H9 (cell line): ENCODE results near the gene HLA-DQA1. TPM values are rescaled to one million over a fixed set of nuclear protein-coding genes. Genes with fewer than 3 reads are reported as not detected.
"Not testable (repeated sequence)": the region's sequence is repeated elsewhere in the genome, so short reads cannot be mapped to it uniquely, and the experiment has no call there.

ENCODE experiments used
- DNase-seq: peaks from one replicate; pipeline ENCODE4 v3.0.0-alpha.2; 2017
- H2AFZ ChIP-seq: one replicate; pipeline ENCODE4 v1.6.1; 2013; ENCODE audit warnings: mild to moderate bottlenecking, low read length, control low read depth, moderate library complexity
- H2AK5ac ChIP-seq: 2 replicates; pipeline ENCODE4 v1.6.1; 2013; ENCODE audit warnings: low read length, control low read depth, mixed read lengths; ENCODE audit not compliant: insufficient read length
- H2BK120ac ChIP-seq: one replicate; pipeline ENCODE4 v1.6.1; 2013; ENCODE audit warnings: low read depth, mild to moderate bottlenecking, low read length, control low read depth, inconsistent platforms; ENCODE audit not compliant: poor library complexity, severe bottlenecking
- H2BK12ac ChIP-seq: 2 replicates; pipeline ENCODE4 v1.6.1; 2013; ENCODE audit warnings: low read length, control low read depth, mixed read lengths, low read depth; ENCODE audit not compliant: insufficient read length
- H2BK15ac ChIP-seq: 2 replicates; pipeline ENCODE4 v1.6.1; 2013; ENCODE audit warnings: low read depth, low read length, control low read depth
- H2BK20ac ChIP-seq: one replicate; pipeline ENCODE4 v1.6.1; 2013; ENCODE audit warnings: low read depth, mild to moderate bottlenecking, low read length, control low read depth, inconsistent platforms; ENCODE audit not compliant: poor library complexity, severe bottlenecking
- H2BK5ac ChIP-seq: 2 replicates; pipeline ENCODE4 v1.6.1; 2013; ENCODE audit warnings: low read length, control low read depth, mixed read lengths; ENCODE audit not compliant: insufficient read length
- H3K14ac ChIP-seq: 2 replicates; pipeline ENCODE4 v1.6.1; 2013; ENCODE audit warnings: low read length, control low read depth; ENCODE audit not compliant: insufficient read depth
- H3K18ac ChIP-seq: 2 replicates; pipeline ENCODE4 v1.6.1; 2013; ENCODE audit warnings: low read depth, mild to moderate bottlenecking, mixed read lengths, low read length, control low read depth; ENCODE audit not compliant: insufficient read length
- H3K23ac ChIP-seq: 2 replicates; pipeline ENCODE4 v1.6.1; 2013; ENCODE audit warnings: low read length, control low read depth, mixed read lengths, low read depth; ENCODE audit not compliant: insufficient read length
- H3K23me2 ChIP-seq: 2 replicates; pipeline ENCODE4 v1.6.1; 2013; ENCODE audit warnings: low read depth, mild to moderate bottlenecking, mixed read lengths, low read length, control low read depth; ENCODE audit not compliant: insufficient read length, poor library complexity, severe bottlenecking
- H3K27ac ChIP-seq: 2 replicates; pipeline ENCODE4 v1.5.1; 2013; ENCODE audit warnings: low read length, control low read depth, mixed read lengths, low read depth; ENCODE audit not compliant: insufficient read length
- H3K27me3 ChIP-seq: 2 replicates; pipeline ENCODE4 v1.6.1; 2013; ENCODE audit warnings: low read length, control low read depth, inconsistent platforms; ENCODE audit not compliant: insufficient read depth
- H3K4ac ChIP-seq: 2 replicates; pipeline ENCODE4 v1.6.1; 2013; ENCODE audit warnings: low read depth, mild to moderate bottlenecking, control low read depth, inconsistent platforms, low read length, moderate library complexity
- H3K4me1 ChIP-seq: 2 replicates; pipeline ENCODE4 v1.6.1; 2013; ENCODE audit warnings: low read length, control low read depth, inconsistent platforms; ENCODE audit not compliant: insufficient read depth
- H3K4me2 ChIP-seq: 2 replicates; pipeline ENCODE4 v1.6.1; 2013; ENCODE audit warnings: low read length, control low read depth, mixed read lengths; ENCODE audit not compliant: insufficient read length, insufficient read depth
- H3K56ac ChIP-seq: 2 replicates; pipeline ENCODE4 v1.6.1; 2013; ENCODE audit warnings: low read depth, mild to moderate bottlenecking, mixed read lengths, low read length, control low read depth; ENCODE audit not compliant: insufficient read length
- H3K79me1 ChIP-seq: 2 replicates; pipeline ENCODE4 v1.6.1; 2013; ENCODE audit warnings: low read depth, mild to moderate bottlenecking, moderate library complexity, low read length, control low read depth, inconsistent platforms; ENCODE audit not compliant: insufficient read depth, poor library complexity, severe bottlenecking
- H3K79me2 ChIP-seq: 2 replicates; pipeline ENCODE4 v1.6.1; 2013; ENCODE audit warnings: low read length, control low read depth, inconsistent platforms; ENCODE audit not compliant: insufficient read depth
- H3K9ac ChIP-seq: 2 replicates; pipeline ENCODE4 v1.6.1; 2013; ENCODE audit warnings: low read length, control low read depth, mixed read lengths; ENCODE audit not compliant: insufficient read length; ENCODE audit errors: extremely low read depth
- H3K9me3 ChIP-seq: one replicate; pipeline ENCODE4 v1.6.1; 2013; ENCODE audit warnings: low read depth, low read length, inconsistent platforms; ENCODE audit not compliant: control insufficient read depth
- H3T11ph ChIP-seq: one replicate; pipeline ENCODE4 v1.6.1; 2013; ENCODE audit warnings: mild to moderate bottlenecking, low read length, control low read depth, inconsistent platforms
- H4K20me1 ChIP-seq: one replicate; pipeline ENCODE4 v1.6.1; 2013; ENCODE audit not compliant: control insufficient read depth, insufficient read length, insufficient read depth
- H4K5ac ChIP-seq: 2 replicates; pipeline ENCODE4 v1.6.1; 2013; ENCODE audit warnings: low read depth, mild to moderate bottlenecking, mixed read lengths, low read length, control low read depth; ENCODE audit not compliant: insufficient read length
- H4K8ac ChIP-seq: replicated peaks from 2 replicates; pipeline ENCODE4 v1.6.1; 2013; ENCODE audit warnings: low read length, control low read depth, mixed read lengths, low read depth; ENCODE audit not compliant: insufficient read length
- H4K91ac ChIP-seq: 2 replicates; pipeline ENCODE4 v1.6.1; 2013; ENCODE audit warnings: low read depth, mild to moderate bottlenecking, moderate library complexity, mixed read lengths, low read length, control low read depth; ENCODE audit not compliant: insufficient read length
- H3K27ac Mint-ChIP-seq, 3 experiments: 2 replicates in 2 of 3; 3 replicates in 1 of 3; pipeline ENCODE4 v1.8.0; 2020 to 2021; ENCODE audit warnings: mixed read lengths in 3 of 3, mild to moderate bottlenecking in 1 of 3, moderate library complexity in 1 of 3
- H3K27me3 Mint-ChIP-seq: 2 replicates; pipeline ENCODE4 v1.8.0; 2021; ENCODE audit warnings: low read depth, mild to moderate bottlenecking, moderate library complexity, mixed read lengths
- H3K36me3 Mint-ChIP-seq, 3 experiments: 2 replicates in 2 of 3; 3 replicates in 1 of 3; pipeline ENCODE4 v1.8.0; 2020 to 2021; ENCODE audit warnings: low read depth in 3 of 3, mixed read lengths in 3 of 3; ENCODE audit not compliant: insufficient read depth in 1 of 3
- H3K4me1 Mint-ChIP-seq, 2 experiments: 2 replicates each; pipeline ENCODE4 v1.8.0; 2020; ENCODE audit warnings: mixed read lengths in 2 of 2
- H3K4me3 Mint-ChIP-seq, 2 experiments: 2 replicates in 1 of 2; 3 replicates in 1 of 2; pipeline ENCODE4 v1.8.0; 2020 to 2021; ENCODE audit warnings: mild to moderate bottlenecking in 2 of 2, mixed read lengths in 2 of 2, moderate library complexity in 1 of 2
- H3K9me3 Mint-ChIP-seq, 2 experiments: 2 replicates in 1 of 2; 3 replicates in 1 of 2; pipeline ENCODE4 v1.8.0; 2020; ENCODE audit warnings: mild to moderate bottlenecking in 2 of 2, mixed read lengths in 2 of 2, moderate library complexity in 1 of 2
- WGBS: extraction: QIAGEN DNeasy Blood & Tissue Kit; methylation state at CpG from one replicate; pipeline ENCODE4 v1.1.7; 2013; ENCODE audit warnings: missing lambda C conversion rate, low lambda C conversion rate, mixed read lengths; ENCODE audit not compliant: insufficient read length; ENCODE audit errors: extremely low coverage; 5-methylcytosine and 5-hydroxymethylcytosine counted together
- total RNA-seq: library from RNA; stranded (reverse); gene quantifications from 2 replicates; pipeline ENCODE4 v1.2.1, GENCODE V29; 2021
- TF ChIP-seq, protein P1 (sequence below): fragments of 200-600 bp; sonication (generic); conservative IDR thresholded peaks from 3 replicates; pipeline ENCODE4 v1.8.0; 2021; ENCODE audit warnings: antibody characterized with exemption, mild to moderate bottlenecking

Gene HLA-DQA1
- total RNA-seq, 1 experiment from 2014 or later = 1.7 TPM

DNA sequence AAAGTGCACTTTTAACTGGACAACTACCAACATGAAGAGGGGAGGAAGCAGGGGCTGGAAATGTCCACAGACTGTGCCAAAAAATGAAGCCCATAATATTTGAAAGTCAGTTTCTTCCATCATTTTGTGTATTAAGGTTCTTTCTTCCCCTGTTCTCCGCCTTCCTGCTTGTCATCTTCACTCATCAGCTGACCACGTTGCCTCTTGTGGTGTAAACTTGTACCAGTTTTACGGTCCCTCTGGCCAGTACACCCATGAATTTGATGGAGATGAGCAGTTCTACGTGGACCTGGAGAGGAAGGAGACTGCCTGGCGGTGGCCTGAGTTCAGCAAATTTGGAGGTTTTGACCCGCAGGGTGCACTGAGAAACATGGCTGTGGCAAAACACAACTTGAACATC is 3.9 kb downstream of the HLA-DQA1 start:
- Histone ChIP-seq H3K4ac (no peak overlapping the region), H3K27ac (no peak overlapping the region), H3K79me1 (no peaks in the 10 kb centered on the region), H3K4me2 (no peak overlapping the region), H3K9ac (no peak overlapping the region), H2AFZ (no peak overlapping the region), H2AK5ac (no peak overlapping the region), H2BK15ac (no peak overlapping the region), H3K27me3 (no peaks in the 10 kb centered on the region), H2BK120ac (no peak overlapping the region), H3K4me1 (no peaks in the 10 kb centered on the region), H3K79me2 (no peaks in the 10 kb centered on the region), H3K18ac (no peak overlapping the region), H3K14ac (no peak overlapping the region), H4K8ac (no peak overlapping the region), H2BK20ac (no peak overlapping the region), H3K23me2 (no peaks in the 10 kb centered on the region), H3K56ac (no peak overlapping the region), H3T11ph (no peak overlapping the region), H4K91ac (no peak overlapping the region), H2BK12ac (no peak overlapping the region), H4K5ac (no peak overlapping the region), H3K23ac (no peak overlapping the region), H4K20me1 (no peaks in the 10 kb centered on the region), H2BK5ac (no peak overlapping the region), H3K9me3 (no peaks in the 10 kb centered on the region)
- TF ChIP-seq, protein P1, sequence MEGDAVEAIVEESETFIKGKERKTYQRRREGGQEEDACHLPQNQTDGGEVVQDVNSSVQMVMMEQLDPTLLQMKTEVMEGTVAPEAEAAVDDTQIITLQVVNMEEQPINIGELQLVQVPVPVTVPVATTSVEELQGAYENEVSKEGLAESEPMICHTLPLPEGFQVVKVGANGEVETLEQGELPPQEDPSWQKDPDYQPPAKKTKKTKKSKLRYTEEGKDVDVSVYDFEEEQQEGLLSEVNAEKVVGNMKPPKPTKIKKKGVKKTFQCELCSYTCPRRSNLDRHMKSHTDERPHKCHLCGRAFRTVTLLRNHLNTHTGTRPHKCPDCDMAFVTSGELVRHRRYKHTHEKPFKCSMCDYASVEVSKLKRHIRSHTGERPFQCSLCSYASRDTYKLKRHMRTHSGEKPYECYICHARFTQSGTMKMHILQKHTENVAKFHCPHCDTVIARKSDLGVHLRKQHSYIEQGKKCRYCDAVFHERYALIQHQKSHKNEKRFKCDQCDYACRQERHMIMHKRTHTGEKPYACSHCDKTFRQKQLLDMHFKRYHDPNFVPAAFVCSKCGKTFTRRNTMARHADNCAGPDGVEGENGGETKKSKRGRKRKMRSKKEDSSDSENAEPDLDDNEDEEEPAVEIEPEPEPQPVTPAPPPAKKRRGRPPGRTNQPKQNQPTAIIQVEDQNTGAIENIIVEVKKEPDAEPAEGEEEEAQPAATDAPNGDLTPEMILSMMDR = no peak
- no peaks in the 10 kb centered on the region for H3K9me3 Mint-ChIP-seq
- no peaks in the 10 kb centered on the region for H3K27me3 Mint-ChIP-seq
- H3K4me3 Mint-ChIP-seq = no peak overlapping the region
- WGBS = no CpG with 5 or more reads among the region's 6 CpGs
- no peak overlapping the region for H3K27ac Mint-ChIP-seq
- peaks cover 15% of the 10 kb centered on the region in 2 experiments for H3K4me1 Mint-ChIP-seq
- H3K36me3 Mint-ChIP-seq = no peaks in the 10 kb centered on the region
- no peak for DNase-seq

DNA sequence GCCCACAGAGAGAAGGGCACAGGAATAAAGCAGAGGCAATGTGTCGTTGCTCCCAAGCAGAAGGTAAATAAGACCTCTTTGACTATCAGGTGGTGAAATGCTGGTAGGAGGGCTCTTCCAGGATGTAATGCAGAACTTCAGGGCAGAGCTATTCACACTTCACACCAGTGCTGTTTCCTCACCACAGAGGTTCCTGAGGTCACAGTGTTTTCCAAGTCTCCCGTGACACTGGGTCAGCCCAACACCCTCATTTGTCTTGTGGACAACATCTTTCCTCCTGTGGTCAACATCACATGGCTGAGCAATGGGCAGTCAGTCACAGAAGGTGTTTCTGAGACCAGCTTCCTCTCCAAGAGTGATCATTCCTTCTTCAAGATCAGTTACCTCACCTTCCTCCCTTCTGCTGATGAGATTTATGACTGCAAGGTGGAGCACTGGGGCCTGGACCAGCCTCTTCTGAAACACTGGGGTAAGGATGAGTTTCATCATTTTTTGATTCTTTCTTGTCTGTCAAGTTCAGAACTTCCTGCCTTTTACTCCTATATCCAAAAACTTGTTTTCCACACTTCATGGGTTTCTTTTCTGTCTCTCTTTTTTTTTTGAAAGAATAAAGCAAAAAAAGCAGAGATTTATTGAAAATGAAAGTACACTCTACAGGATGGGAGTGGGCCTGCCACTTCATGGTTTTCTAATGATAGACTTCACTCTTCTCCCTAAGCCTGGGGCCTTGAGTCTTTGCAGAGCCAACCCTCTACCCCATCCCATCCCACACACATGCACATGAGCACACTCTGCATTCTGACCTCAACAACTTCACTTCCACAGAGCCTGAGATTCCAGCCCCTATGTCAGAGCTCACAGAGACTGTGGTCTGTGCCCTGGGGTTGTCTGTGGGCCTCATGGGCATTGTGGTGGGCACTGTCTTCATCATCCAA is 4.8 kb downstream of the HLA-DQA1 start:
- not testable (repeated sequence) for H3K36me3 Mint-ChIP-seq, H3K4ac ChIP-seq, H4K5ac ChIP-seq, H2BK120ac ChIP-seq, H2BK15ac ChIP-seq, H3K79me2 ChIP-seq, H3K4me1 Mint-ChIP-seq, H2BK5ac ChIP-seq, H3K4me2 ChIP-seq, H4K8ac ChIP-seq, H4K91ac ChIP-seq, H3K4me3 Mint-ChIP-seq, H3K9ac ChIP-seq, H3K9me3 Mint-ChIP-seq, H3K56ac ChIP-seq, H3K79me1 ChIP-seq, H4K20me1 ChIP-seq, DNase-seq, H2AK5ac ChIP-seq, H3K18ac ChIP-seq, H3K27ac ChIP-seq, H3K4me1 ChIP-seq, H3K27me3 Mint-ChIP-seq, H3K23me2 ChIP-seq, H2BK12ac ChIP-seq, H3K23ac ChIP-seq, H2BK20ac ChIP-seq, H2AFZ ChIP-seq, H3K9me3 ChIP-seq, H3T11ph ChIP-seq, H3K27me3 ChIP-seq, H3K14ac ChIP-seq
- peak overlapping the region in 1 of 3 experiments; percentile 54; a peak in 2 of 7 replicates for H3K27ac Mint-ChIP-seq
- no CpG with 5 or more reads among the region's 2 CpGs for WGBS
